Activated T-cell treated with anti-CD3 and anti-CD28 coated beads for 24 hours (primary cell): ENCODE measurements around the gene PDE9A.
"Not testable (repeated sequence)": the region's sequence is repeated elsewhere in the genome, so short reads cannot be mapped to it uniquely, and the experiment has no call there.

Experiments
- DNase-seq: peaks from one replicate; pipeline ENCODE4 v3.0.0-alpha.2; 2020; ENCODE audit warnings: low read depth

PDE9A gene

GRCh38 chr21:42777757-42778344, 124.4 kb downstream of the PDE9A start:
- DNase-seq: no peak

- DNase-seq: no peak
Measured at GRCh38 chr21:42779431-42779861, 126.0 kb downstream of the PDE9A start.

- DNase-seq: no peak
Measured at GRCh38 chr21:42780617-42781016, 127.2 kb downstream of the PDE9A start.

- DNase-seq: no peak
Measured at GRCh38 chr21:42781150-42781970, 127.9 kb downstream of the PDE9A start.

- DNase-seq: no peak
Measured at GRCh38 chr21:42781971-42782722, 128.7 kb downstream of the PDE9A start.

- DNase-seq: no peak
Measured at GRCh38 chr21:42782723-42783242, 129.4 kb downstream of the PDE9A start.

- DNase-seq: no peak
Measured at GRCh38 chr21:42784276-42784675, 130.9 kb downstream of the PDE9A start.

- no peak for DNase-seq
Measured at GRCh38 chr21:42784896-42785451, 131.6 kb downstream of the PDE9A start.

GRCh38 chr21:42785666-42786427, 132.4 kb downstream of the PDE9A start:
- DNase-seq: no peak

- no peak for DNase-seq
Measured at GRCh38 chr21:42786884-42787283, 133.5 kb downstream of the PDE9A start.

GRCh38 chr21:42787613-42788012, 134.2 kb downstream of the PDE9A start:
- no peak for DNase-seq

- no peak for DNase-seq
Measured at GRCh38 chr21:42790520-42791065, 137.2 kb downstream of the PDE9A start.

- no peak for DNase-seq
Measured at GRCh38 chr21:42793774-42794173, 140.4 kb downstream of the PDE9A start.

- DNase-seq: no peak
Measured at GRCh38 chr21:42794551-42794950, 141.1 kb downstream of the PDE9A start.

GRCh38 chr21:42796327-42797062, 143.1 kb downstream of the PDE9A start:
- DNase-seq: no peak

GRCh38 chr21:42797522-42797921, 144.1 kb downstream of the PDE9A start:
- DNase-seq: no peak

- no peak for DNase-seq
Measured at GRCh38 chr21:42798106-42798505, 144.7 kb downstream of the PDE9A start.

- no peak for DNase-seq
Measured at GRCh38 chr21:42799516-42799915, 146.1 kb downstream of the PDE9A start.

GRCh38 chr21:42799948-42800347, 146.5 kb downstream of the PDE9A start:
- DNase-seq: no peak

GRCh38 chr21:42801616-42802015, 148.2 kb downstream of the PDE9A start:
- DNase-seq: not testable (repeated sequence)
